ENCODE measurements around the gene DOCK10.

The DOCK10 gene

GRCh38 chr2:224934526-224935188 is 107.6 kb downstream of the DOCK10 start (continued):
- TF ChIP-seq PRDM4 (tag by site-specific recombination; IDR thresholded peaks at IDR 0.05), result peak; percentile 72
- TF ChIP-seq ZSCAN4 (tag by site-specific recombination; IDR thresholded peaks at IDR 0.05), result no peak

GRCh38 chr2:224933431-224933830 is 108.8 kb downstream of the DOCK10 start:
- H3K4me3 ChIP-seq (ENCODE audit: low read depth, low read length), result no peak overlapping the region
- ChIA-PET CTCF (interaction anchor here (0.6 kb wide), 1 partner anchor 70 kb away, joined by 3 read pairs; no protein-coding TSS in a partner anchor), POLR2A (no interaction called here)
- TF ChIP-seq FEZF1 (tag by site-specific recombination; IDR thresholded peaks at IDR 0.05) (0 out of 2 replicates have a peak, but pooled peaks have one; percentile 9), ATF2 (tag by site-specific recombination; IDR thresholded peaks at IDR 0.05; ENCODE audit: low read depth) (no peak), ZNF398 (tag by site-specific recombination; IDR thresholded peaks at IDR 0.05) (no peak)
- H3K9me3 ChIP-seq (ENCODE audit: control insufficient read depth, insufficient read depth, low read depth, low read length), result no peaks in the 10 kb centered on the region
- no peaks in the 10 kb centered on the region for H3K36me3 ChIP-seq (ENCODE audit: control insufficient read depth in 2 of 2, insufficient read depth in 1 of 2, low read length in 2 of 2)
- H3K27ac ChIP-seq (ENCODE audit: extremely low read depth, low read depth, low read length), result no peak overlapping the region
- peaks cover 11% of the 10 kb centered on the region for H3K4me1 ChIP-seq (ENCODE audit: control insufficient read depth, insufficient read depth, low read length)

GRCh38 chr2:224932522-224932921 is 109.7 kb downstream of the DOCK10 start:
- Histone ChIP-seq H3K9me3 (ENCODE audit: control insufficient read depth, insufficient read depth, low read depth, low read length) (no peaks in the 10 kb centered on the region), H3K27ac (ENCODE audit: extremely low read depth, low read depth, low read length) (no peak overlapping the region), H3K36me3 (ENCODE audit: control insufficient read depth in 2 of 2, insufficient read depth in 1 of 2, low read length in 2 of 2) (no peaks in the 10 kb centered on the region), H3K4me1 (ENCODE audit: control insufficient read depth, insufficient read depth, low read length) (peaks cover 11% of the 10 kb centered on the region), H3K4me3 (ENCODE audit: low read depth, low read length) (no peak overlapping the region)
- POLR2A ChIA-PET, result no interaction called here
- TF ChIP-seq GFI1B (tag by site-specific recombination; IDR thresholded peaks at IDR 0.05) (no peak), ZNF394 (tag by site-specific recombination; IDR thresholded peaks at IDR 0.05; ENCODE audit: borderline replicate concordance) (no peak), ZNF529 (tag by site-specific recombination; IDR thresholded peaks at IDR 0.05; ENCODE audit: insufficient replicate concordance) (no peak), ZNF391 (tag by site-specific recombination; IDR thresholded peaks at IDR 0.05; ENCODE audit: borderline replicate concordance, low read depth) (no peak), ZFP69B (tag by site-specific recombination; IDR thresholded peaks at IDR 0.05) (no peak), ZNF18 (tag by site-specific recombination; IDR thresholded peaks at IDR 0.05) (no peak), ZNF580 (tag by site-specific recombination; IDR thresholded peaks at IDR 0.05) (no peak), ZNF169 (tag by site-specific recombination; IDR thresholded peaks at IDR 0.05) (no peak), ZNF664 (tag by site-specific recombination; IDR thresholded peaks at IDR 0.05) (no peak), ATF2 (tag by site-specific recombination; IDR thresholded peaks at IDR 0.05; ENCODE audit: low read depth) (no peak)
- CTCF ChIA-PET, result no interaction called here
